Pancreas (tissue), 10 donors: ENCODE measurements around the gene ACTG2. TPM values are rescaled to one million over a fixed set of nuclear protein-coding genes. Genes with fewer than 3 reads are reported as not detected.

Experiments
- ATAC-seq, 4 donors: fragments of 200-7000 bp; cut with Tn5 transposase; one replicate each; pipeline versions ENCODE4 v1.8.0 to v1.9.1; 2020; ENCODE audit warnings: mild to moderate bottlenecking in 4 of 4, moderate library complexity in 4 of 4
- DNase-seq, 6 donors: peaks; one replicate each; pipeline ENCODE4 v3.0.0-alpha.2; 2020
- FAIRE-seq: peaks from 2 replicates; lab custom pipeline; 2012; peaks lifted over from hg19 to GRCh38; lab: Jason Lieb, UNC
- H3K27ac ChIP-seq, 4 donors: fragments of 200-600 bp; sonication (generic); 1 replicate in 3 of 4; 2 replicates in 1 of 4; pipeline versions ENCODE4 v1.5.0 to v1.8.0; 2020
- H3K27me3 ChIP-seq, 4 donors: fragments of 200-600 bp; one replicate each; pipeline ENCODE4 v1.8.0; 2021
- H3K36me3 ChIP-seq, 3 donors: fragments of 200-600 bp; sonication (generic) in 1 of 3; one replicate each; pipeline versions ENCODE4 v1.5.0 to v1.8.0; 2020 to 2021
- H3K4me1 ChIP-seq, 3 donors: fragments of 200-600 bp; one replicate each; pipeline ENCODE4 v1.8.0; 2021
- H3K4me3 ChIP-seq, 4 donors: fragments of 200-600 bp; sonication (generic) in 2 of 4; one replicate each; pipeline versions ENCODE4 v1.5.0 to v1.8.0; 2020 to 2021
- H3K9me3 ChIP-seq, 4 donors: fragments of 200-600 bp; one replicate each; pipeline ENCODE4 v1.8.0; 2021
- CTCF ChIP-seq, 4 donors: fragments of 200-600 bp; sonication (generic) in 3 of 4; IDR thresholded peaks; one replicate each; pipeline versions ENCODE4 v1.5.0 to v1.8.0; 2021; ENCODE audit warnings: antibody characterized with exemption in 4 of 4
- WGBS, 2 donors: extraction: QIAGEN DNeasy Blood & Tissue Kit; methylation state at CpG; one replicate each; pipeline ENCODE4 v1.1.7; 2013; 5-methylcytosine and 5-hydroxymethylcytosine counted together
- intact Hi-C, 3 donors: fragments of 100-400 bp; cut with DNase I; formaldehyde crosslinking; loops; one replicate each; pipeline versions ENCODE4 v1.11.1 to v1.14.2; 2022
- polyA plus RNA-seq, 2 donors: library from polyadenylated mRNA; stranded (reverse); fragments of 200-250 nt; gene quantifications; one replicate each; pipeline ENCODE4 v1.2.3, GENCODE V29; 2013
- total RNA-seq, 6 donors: library from RNA; stranded (reverse); fragmentation: NEBNext Ultra II Directional in 4 of 6; extraction: Animal tissue kit (Norgen Biotek cat#: 25700) in 4 of 6; gene quantifications; one replicate each; pipeline versions ENCODE4 v1.2.1 to v1.2.4, GENCODE V29; 2021 to 2023
- donor health status: healthy with polysubstance abuse.
- donor health status: DM: no; HTN: no; CAD: no; lungs with moderate emphysema.
- donor health status: DM: no; HTN: no; CAD: no.
- donor health status: control.
- donor health status: control.
- donor health status: Bipolar disorder and iron deficiency.
- donor health status: DM: yes; HTN: yes; CAD: no.
- donor health status: DM: no; HTN: no; CAD: no.
- donor health status: DM: no; HTN: no; CAD: no.
- donor health status: DM: yes; HTN: yes; CAD: no.

Gene ACTG2
- total and polyA plus RNA-seq, 8 donors = 0.28 to 76.3 (median 1.7) TPM

- Histone ChIP-seq H3K27ac (no peak overlapping the region), H3K27me3 (no peaks in the 10 kb centered on the region), H3K9me3 (no peaks in the 10 kb centered on the region), H3K4me1 (no peaks in the 10 kb centered on the region), H3K36me3 (peaks cover 0 to 35% (median 4%) of the 10 kb centered on the region in 3 donors), H3K4me3 (no peak overlapping the region)
- ATAC-seq (peak in 3 of 4 donors; percentile 29 to 82 (median 80)), FAIRE-seq (no peak), DNase-seq (peak in 1 of 6 donors; percentile 30)
- 82 to 91% methylated on average over 12 of the region's 12 CpGs for WGBS, 2 donors
- no peak for TF ChIP-seq CTCF (IDR thresholded peaks at IDR 0.05)
- intact Hi-C loops = no loop called here
These were observed 60.0 kb downstream of the ACTG2 start for GRCh38 chr2:73952499-73953446.

- no peak for FAIRE-seq
- ATAC-seq = no peak
- intact Hi-C loops = no loop called here
- H3K27me3 ChIP-seq = no peaks in the 10 kb centered on the region
- WGBS, 2 donors = 90 to 94% methylated on average over 5 of the region's 5 CpGs
- H3K4me3 ChIP-seq = no peak overlapping the region
- TF ChIP-seq CTCF (IDR thresholded peaks at IDR 0.05) = no peak
- H3K4me1 ChIP-seq = no peaks in the 10 kb centered on the region
- DNase-seq = no peak
- H3K9me3 ChIP-seq = no peaks in the 10 kb centered on the region
- H3K36me3 ChIP-seq = peaks cover 0 to 34% (median 0%) of the 10 kb centered on the region in 3 donors
- H3K27ac ChIP-seq = no peak overlapping the region
These were observed 63.5 kb downstream of the ACTG2 start for GRCh38 chr2:73956218-73956865.

DNA sequence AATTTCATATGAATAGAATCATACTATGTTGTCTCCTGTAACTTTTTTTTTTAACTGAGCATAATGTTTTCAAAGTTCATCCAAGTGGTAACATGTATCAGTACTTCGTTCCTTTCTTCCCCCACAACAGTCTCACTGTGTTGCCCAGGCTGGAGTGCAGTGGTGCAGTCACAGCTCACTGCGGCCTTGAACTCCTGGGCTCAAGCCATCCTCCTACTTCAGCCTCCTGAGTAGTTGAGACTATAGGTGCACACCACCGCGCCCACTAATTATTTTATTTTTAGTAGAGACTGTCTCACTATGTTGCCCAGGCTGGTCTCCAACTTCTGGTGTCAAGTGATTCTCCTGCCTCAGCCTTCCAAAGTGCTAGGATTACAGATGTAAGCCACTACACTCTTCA, 68.5 kb downstream of the ACTG2 start:
- intact Hi-C loops = no loop called here
- DNase-seq (no peak), FAIRE-seq (no peak), ATAC-seq (no peak)
- H3K9me3 ChIP-seq = no peaks in the 10 kb centered on the region
- no peaks in the 10 kb centered on the region for H3K4me1 ChIP-seq
- H3K36me3 ChIP-seq = peaks cover 0 to 20% (median 0%) of the 10 kb centered on the region in 3 donors
- TF ChIP-seq CTCF (IDR thresholded peaks at IDR 0.05) = no peak
- H3K27me3 ChIP-seq = no peaks in the 10 kb centered on the region
- no peak overlapping the region for H3K4me3 ChIP-seq
- WGBS, 2 donors = 96 to 97% methylated on average over 4 of the region's 4 CpGs
- no peak overlapping the region for H3K27ac ChIP-seq

GRCh38 chr2:73961823-73962615, 69.2 kb downstream of the ACTG2 start:
- DNase-seq (no peak), ATAC-seq (no peak), FAIRE-seq (no peak)
- TF ChIP-seq CTCF (IDR thresholded peaks at IDR 0.05) = no peak
- Histone ChIP-seq H3K4me3 (no peak overlapping the region), H3K27ac (no peak overlapping the region), H3K4me1 (no peaks in the 10 kb centered on the region), H3K36me3 (peaks cover 0 to 20% (median 0%) of the 10 kb centered on the region in 3 donors), H3K27me3 (no peaks in the 10 kb centered on the region), H3K9me3 (no peaks in the 10 kb centered on the region)
- intact Hi-C loops = no loop called here
- WGBS, 2 donors = 84 to 89% methylated on average over 12 of the region's 12 CpGs
